WTC11 (cell line): Measurements from ENCODE around the gene PDXP.

ENCODE experiments used
- MYBL2 ChIP-seq: sonication (generic); formaldehyde crosslinking; IDR thresholded peaks from 2 replicates; pipeline ENCODE4 v1.8.1; 2023; ENCODE audit warnings: mild to moderate bottlenecking, moderate library complexity, missing genetic modification reagents
- SMAD4 ChIP-seq: sonication (generic); formaldehyde crosslinking; IDR thresholded peaks from 2 replicates; pipeline ENCODE4 v1.8.0; 2022; ENCODE audit warnings: mild to moderate bottlenecking, missing genetic modification reagents
- TF ChIP-seq, protein P1 (sequence below): sonication (generic); formaldehyde crosslinking; IDR thresholded peaks from 2 replicates; pipeline ENCODE4 v1.8.1; 2022; ENCODE audit warnings: mild to moderate bottlenecking, missing genetic modification reagents, moderate library complexity, borderline replicate concordance
- TF ChIP-seq, protein P2 (sequence below): sonication (generic); formaldehyde crosslinking; IDR thresholded peaks from 2 replicates; pipeline ENCODE4 v1.8.0; 2022; ENCODE audit warnings: mild to moderate bottlenecking, missing genetic modification reagents

DNA sequence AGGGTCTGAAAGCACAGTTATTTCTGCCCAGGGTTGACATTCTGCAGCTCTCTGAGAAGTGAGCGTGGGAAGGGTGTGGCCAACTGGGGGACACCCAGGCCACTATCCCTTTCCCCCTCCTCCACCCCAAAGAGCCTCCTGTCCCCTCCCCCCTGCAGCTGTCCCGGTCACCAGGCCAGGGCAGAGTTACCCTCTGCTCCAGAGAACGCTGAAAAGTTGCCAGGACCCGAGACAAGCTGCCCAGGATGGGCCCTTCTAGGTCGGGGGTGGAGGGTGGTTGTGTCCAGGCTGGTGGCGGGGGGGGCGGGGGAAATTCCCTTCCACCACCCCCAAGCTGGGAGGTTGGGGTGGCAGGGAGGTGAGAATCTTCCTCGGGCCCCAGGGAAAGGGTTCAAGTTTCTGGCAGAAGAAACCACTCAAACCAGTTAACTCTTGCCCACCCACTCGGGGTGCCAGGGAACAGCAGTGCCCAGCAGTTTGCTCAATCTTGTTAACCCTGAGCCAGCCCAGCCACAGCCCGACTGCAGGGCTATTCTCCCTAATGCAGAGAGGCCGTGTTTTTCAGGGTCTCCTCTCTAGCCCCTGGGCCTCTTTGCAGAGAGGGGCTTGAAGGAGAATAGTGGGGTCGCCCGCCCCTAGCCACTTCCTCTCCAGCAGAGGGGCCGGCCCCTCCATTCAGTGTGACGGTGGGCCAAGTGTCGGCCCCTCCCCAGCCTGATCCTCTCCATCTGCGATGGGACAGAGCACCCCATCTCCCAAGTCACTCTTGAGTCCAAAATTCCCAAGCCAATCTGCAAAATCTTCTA lies 17.6 kb downstream of the PDXP start:
- TF ChIP-seq, protein P1, sequence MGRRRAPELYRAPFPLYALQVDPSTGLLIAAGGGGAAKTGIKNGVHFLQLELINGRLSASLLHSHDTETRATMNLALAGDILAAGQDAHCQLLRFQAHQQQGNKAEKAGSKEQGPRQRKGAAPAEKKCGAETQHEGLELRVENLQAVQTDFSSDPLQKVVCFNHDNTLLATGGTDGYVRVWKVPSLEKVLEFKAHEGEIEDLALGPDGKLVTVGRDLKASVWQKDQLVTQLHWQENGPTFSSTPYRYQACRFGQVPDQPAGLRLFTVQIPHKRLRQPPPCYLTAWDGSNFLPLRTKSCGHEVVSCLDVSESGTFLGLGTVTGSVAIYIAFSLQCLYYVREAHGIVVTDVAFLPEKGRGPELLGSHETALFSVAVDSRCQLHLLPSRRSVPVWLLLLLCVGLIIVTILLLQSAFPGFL (CRISPR knock-in tag): no peak
- TF ChIP-seq, protein P2, sequence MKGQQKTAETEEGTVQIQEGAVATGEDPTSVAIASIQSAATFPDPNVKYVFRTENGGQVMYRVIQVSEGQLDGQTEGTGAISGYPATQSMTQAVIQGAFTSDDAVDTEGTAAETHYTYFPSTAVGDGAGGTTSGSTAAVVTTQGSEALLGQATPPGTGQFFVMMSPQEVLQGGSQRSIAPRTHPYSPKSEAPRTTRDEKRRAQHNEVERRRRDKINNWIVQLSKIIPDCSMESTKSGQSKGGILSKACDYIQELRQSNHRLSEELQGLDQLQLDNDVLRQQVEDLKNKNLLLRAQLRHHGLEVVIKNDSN (CRISPR knock-in tag): no peak
- TF ChIP-seq MYBL2 (CRISPR knock-in tag) (no peak), SMAD4 (no peak)
